Measurements from ENCODE around the gene RAP1GAP.
"Not testable (repeated sequence)": the region's sequence is repeated elsewhere in the genome, so short reads cannot be mapped to it uniquely, and the experiment has no call there.

Gene RAP1GAP

GRCh38 chr1:21644348-21644747, 24.8 kb downstream of the RAP1GAP start:
- DNase-seq (ENCODE audit: low read depth) = no peak

- no peak for DNase-seq (ENCODE audit: low read depth)
Measured at GRCh38 chr1:21643624-21644023, 25.5 kb downstream of the RAP1GAP start.

- DNase-seq (ENCODE audit: low read depth) = no peak
Measured at GRCh38 chr1:21641967-21642739, 27.0 kb downstream of the RAP1GAP start.

- no peak for DNase-seq (ENCODE audit: low read depth)
Measured at GRCh38 chr1:21641537-21641936, 27.6 kb downstream of the RAP1GAP start.

- no peak for DNase-seq (ENCODE audit: low read depth)
Measured at GRCh38 chr1:21641076-21641475, 28.1 kb downstream of the RAP1GAP start.

GRCh38 chr1:21640653-21641052, 28.5 kb downstream of the RAP1GAP start:
- DNase-seq (ENCODE audit: low read depth) = no peak

- DNase-seq (ENCODE audit: low read depth) = no peak
Measured at GRCh38 chr1:21639594-21640041, 29.5 kb downstream of the RAP1GAP start.

GRCh38 chr1:21638531-21639341, 30.4 kb downstream of the RAP1GAP start:
- no peak for DNase-seq (ENCODE audit: low read depth)

- DNase-seq (ENCODE audit: low read depth) = no peak
Measured at GRCh38 chr1:21637514-21637913, 31.6 kb downstream of the RAP1GAP start.

- DNase-seq (ENCODE audit: low read depth) = no peak
Measured at GRCh38 chr1:21636029-21636428, 33.1 kb downstream of the RAP1GAP start.

- no peak for DNase-seq (ENCODE audit: low read depth)
Measured at GRCh38 chr1:21634806-21635535, 34.2 kb downstream of the RAP1GAP start.

GRCh38 chr1:21633992-21634805, 35.0 kb downstream of the RAP1GAP start:
- DNase-seq (ENCODE audit: low read depth) = no peak

- DNase-seq (ENCODE audit: low read depth) = no peak
Measured at GRCh38 chr1:21633141-21633755, 35.9 kb downstream of the RAP1GAP start.

GRCh38 chr1:21631944-21632887, 36.9 kb downstream of the RAP1GAP start:
- no peak for DNase-seq (ENCODE audit: low read depth)

GRCh38 chr1:21631590-21631943, 37.6 kb downstream of the RAP1GAP start:
- not testable (repeated sequence) for DNase-seq (ENCODE audit: low read depth)

- DNase-seq (ENCODE audit: low read depth) = no peak
Measured at GRCh38 chr1:21630571-21631343, 38.4 kb downstream of the RAP1GAP start.

GRCh38 chr1:21629971-21630370, 39.2 kb downstream of the RAP1GAP start:
- DNase-seq (ENCODE audit: low read depth) = no peak

GRCh38 chr1:21628798-21629393, 40.3 kb downstream of the RAP1GAP start:
- no peak for DNase-seq (ENCODE audit: low read depth)

- DNase-seq (ENCODE audit: low read depth) = no peak
Measured at GRCh38 chr1:21626921-21627339, 42.2 kb downstream of the RAP1GAP start.

Measured in T-helper 22 cell (primary cell).